ENCODE measurements around the gene CTIF. TPM values are rescaled to one million over a fixed set of nuclear protein-coding genes. Genes with fewer than 3 reads are reported as not detected.

Gene CTIF
- total and polyA plus RNA-seq, 4 donors = 10.6 to 26.7 (median 12.3) TPM

GRCh38 chr18:48889115-48889941 lies 350.5 kb downstream of the CTIF start:
- Histone ChIP-seq H3K4me3 (ENCODE audit: low read depth in 1 of 3, low read length in 3 of 3) (no peak overlapping the region), H3K9ac (ENCODE audit: low read depth in 1 of 2, low read length in 2 of 2) (no peak overlapping the region), H3K27me3 (ENCODE audit: control insufficient read depth in 4 of 4, insufficient read depth in 4 of 4, low read length in 3 of 4) (no peaks in the 10 kb centered on the region), H3K36me3 (ENCODE audit: control insufficient read depth in 4 of 4, insufficient read depth in 3 of 4, low read depth in 1 of 4, low read length in 3 of 4) (no peaks in the 10 kb centered on the region), H3K4me1 (ENCODE audit: control insufficient read depth in 4 of 4, insufficient read depth in 4 of 4, low read length in 3 of 4) (peaks cover 2 to 8% (median 4%) of the 10 kb centered on the region in 4 donors), H3K27ac (ENCODE audit: low read depth in 1 of 2, low read length in 2 of 2) (no peak overlapping the region), H3K9me3 (ENCODE audit: control insufficient read depth in 4 of 4, low read length in 3 of 4) (no peaks in the 10 kb centered on the region)
- no peak for DNase-seq (ENCODE audit: low spot score)
- TF ChIP-seq SP1 (IDR thresholded peaks at IDR 0.05) (no peak), FOXA1 (IDR thresholded peaks at IDR 0.05) (no peak), ZBTB33 (IDR thresholded peaks at IDR 0.05) (no peak), CTCF (IDR thresholded peaks at IDR 0.05; ENCODE audit: low read depth, low read length, missing input control) (no peak), NR2F2 (IDR thresholded peaks at IDR 0.05) (peak; percentile 46), JUND (IDR thresholded peaks at IDR 0.05) (no peak), REST (IDR thresholded peaks at IDR 0.05) (no peak), MAX (IDR thresholded peaks at IDR 0.05) (no peak), ATF3 (IDR thresholded peaks at IDR 0.05) (no peak)
- 80% methylated on average over 18 of the region's 18 CpGs for WGBS

GRCh38 chr18:48889981-48890762 lies 351.3 kb downstream of the CTIF start:
- Histone ChIP-seq H3K27ac (ENCODE audit: low read depth in 1 of 2, low read length in 2 of 2) (no peak overlapping the region), H3K9ac (ENCODE audit: low read depth in 1 of 2, low read length in 2 of 2) (no peak overlapping the region), H3K9me3 (ENCODE audit: control insufficient read depth in 4 of 4, low read length in 3 of 4) (no peaks in the 10 kb centered on the region), H3K4me1 (ENCODE audit: control insufficient read depth in 4 of 4, insufficient read depth in 4 of 4, low read length in 3 of 4) (peaks cover 2 to 8% (median 4%) of the 10 kb centered on the region in 4 donors), H3K27me3 (ENCODE audit: control insufficient read depth in 4 of 4, insufficient read depth in 4 of 4, low read length in 3 of 4) (no peaks in the 10 kb centered on the region), H3K36me3 (ENCODE audit: control insufficient read depth in 4 of 4, insufficient read depth in 3 of 4, low read depth in 1 of 4, low read length in 3 of 4) (no peaks in the 10 kb centered on the region), H3K4me3 (ENCODE audit: low read depth in 1 of 3, low read length in 3 of 3) (no peak overlapping the region)
- WGBS = 98% methylated on average over 13 of the region's 13 CpGs
- no peak for DNase-seq (ENCODE audit: low spot score)
- TF ChIP-seq CTCF (IDR thresholded peaks at IDR 0.05; ENCODE audit: low read depth, low read length, missing input control) (no peak), JUND (IDR thresholded peaks at IDR 0.05) (no peak)

Data from liver (tissue), 9 donors.